GM12878 (cell line): ENCODE data around the gene WWOX. TPM values are rescaled to one million over a fixed set of nuclear protein-coding genes. Genes with fewer than 3 reads are reported as not detected.

Source experiments
- BCL11A ChIP-seq: IDR thresholded peaks from 2 replicates; pipeline ENCODE4 v1.6.1; 2011; ENCODE audit warnings: low read depth, low read length
- BCLAF1 ChIP-seq: fragments of 450-650 bp; IDR thresholded peaks from 2 replicates; pipeline ENCODE4 v1.6.1; 2017; ENCODE audit warnings: antibody characterized with exemption, mild to moderate bottlenecking, moderate library complexity
- CEBPB ChIP-seq, 2 experiments: fragments of 150-350 bp in 1 of 2; IDR thresholded peaks; 2 replicates each; pipeline ENCODE4 v1.6.1; 2012 to 2014; ENCODE audit warnings: low read depth in 2 of 2, low read length in 2 of 2, borderline replicate concordance in 1 of 2, inconsistent platforms in 1 of 2
- CHD2 ChIP-seq: IDR thresholded peaks from 2 replicates; pipeline ENCODE4 v1.6.1; 2011; ENCODE audit warnings: low read depth, low read length, improper control_type of control experiment, borderline replicate concordance
- EED ChIP-seq: sonication (generic); IDR thresholded peaks from 2 replicates; pipeline ENCODE4 v1.6.1; 2016; ENCODE audit warnings: antibody characterized with exemption, low read depth
- PBX3 ChIP-seq: IDR thresholded peaks from 2 replicates; pipeline ENCODE4 v1.6.1; 2011; ENCODE audit warnings: mild to moderate bottlenecking, low read depth, low read length, moderate library complexity; ENCODE audit not compliant: insufficient replicate concordance
- ZNF592 ChIP-seq: fragments of 450-650 bp; IDR thresholded peaks from 2 replicates; pipeline ENCODE4 v1.6.1; 2017; ENCODE audit warnings: mild to moderate bottlenecking, moderate library complexity
- ZZZ3 ChIP-seq: IDR thresholded peaks from 2 replicates; pipeline ENCODE4 v1.6.1; 2011; ENCODE audit warnings: low read depth; ENCODE audit not compliant: control insufficient read depth, insufficient read length
- polyA plus RNA-seq, 11 experiments: library from polyadenylated mRNA; depleted of rRNA in 4 of 11; unstranded in 6 of 11; stranded (reverse) in 5 of 11; fragments of >200 nt; fragmentation: Nextera tagmentation in 4 of 11; fragmentation: Illumina TruSeq in 1 of 11; extraction: Ambion mirVana in 4 of 11; extraction: Trizol in 1 of 11; gene quantifications; 1 replicate in 1 of 11; 2 replicates in 10 of 11; pipeline versions ENCODE4 v1.2.1 to v1.2.3, GENCODE V29; 2011 to 2016; ENCODE audit warnings: inconsistent platforms in 2 of 11, missing spikeins in 2 of 11, low read depth in 1 of 11
- total RNA-seq, 4 experiments: library from RNA; depleted of rRNA in 3 of 4; stranded (reverse); fragments of >200 nt in 3 of 4; fragmentation: Illumina TruSeq in 1 of 4; extraction: Trizol in 1 of 4; gene quantifications; 2 replicates each; pipeline versions ENCODE4 v1.2.1 to v1.2.3, GENCODE V29; 2013 to 2021

The WWOX gene
- total and polyA plus RNA-seq, 10 of the 15 experiments (the other 5 are each of a cell fraction or from before 2014, with no cell fraction given) = 2.8 to 24.4 (median 17.8) TPM

GRCh38 chr16:78161023-78161729 lies 61.7 kb downstream of the WWOX start (continued):
- no peak for TF ChIP-seq PBX3
- TF ChIP-seq ZNF592 = no peak
- no peak for TF ChIP-seq BCLAF1
- no peak for TF ChIP-seq EED
- no peak for TF ChIP-seq BCL11A
- no peak for TF ChIP-seq CHD2
- TF ChIP-seq ZZZ3 = no peak
- TF ChIP-seq CEBPB (IDR thresholded peaks at IDR 0.05; ENCODE audit: borderline replicate concordance in 1 of 2, low read depth in 2 of 2, low read length in 2 of 2) = no peak
- TF ChIP-seq, all 136 proteins: peak for 0
